ENCODE data around the gene IKZF1.

The IKZF1 gene

DNA sequence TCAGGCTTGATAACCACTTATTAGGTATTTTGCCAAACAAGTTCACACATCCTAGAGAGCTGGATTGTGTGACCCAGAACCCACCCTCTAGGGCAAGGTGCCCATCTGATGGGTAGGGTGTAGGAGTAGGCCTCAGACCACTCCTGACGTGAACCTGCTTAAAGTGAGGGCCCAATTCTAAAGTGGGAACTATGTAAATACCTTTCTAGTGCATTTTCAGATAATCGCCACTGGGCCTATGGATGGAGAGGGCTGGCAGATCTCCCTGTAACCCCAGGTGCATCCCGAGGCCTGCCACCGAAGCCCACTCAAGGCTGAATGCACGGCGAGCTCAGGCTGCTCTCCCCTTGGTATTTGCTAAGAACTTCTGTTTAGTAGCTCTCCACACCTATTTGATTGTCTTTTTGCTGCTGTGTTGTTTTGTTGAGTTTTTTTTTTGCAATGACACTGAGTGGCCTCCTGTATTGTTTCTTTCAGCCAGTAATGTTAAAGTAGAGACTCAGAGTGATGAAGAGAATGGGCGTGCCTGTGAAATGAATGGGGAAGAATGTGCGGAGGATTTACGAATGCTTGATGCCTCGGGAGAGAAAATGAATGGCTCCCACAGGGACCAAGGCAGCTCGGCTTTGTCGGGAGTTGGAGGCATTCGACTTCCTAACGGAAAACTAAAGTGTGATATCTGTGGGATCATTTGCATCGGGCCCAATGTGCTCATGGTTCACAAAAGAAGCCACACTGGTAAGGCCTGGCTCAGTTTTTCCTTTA, 71.7 kb downstream of the IKZF1 start:
- no peak for DNase-seq (ENCODE audit: low read depth, low spot score)

DNA sequence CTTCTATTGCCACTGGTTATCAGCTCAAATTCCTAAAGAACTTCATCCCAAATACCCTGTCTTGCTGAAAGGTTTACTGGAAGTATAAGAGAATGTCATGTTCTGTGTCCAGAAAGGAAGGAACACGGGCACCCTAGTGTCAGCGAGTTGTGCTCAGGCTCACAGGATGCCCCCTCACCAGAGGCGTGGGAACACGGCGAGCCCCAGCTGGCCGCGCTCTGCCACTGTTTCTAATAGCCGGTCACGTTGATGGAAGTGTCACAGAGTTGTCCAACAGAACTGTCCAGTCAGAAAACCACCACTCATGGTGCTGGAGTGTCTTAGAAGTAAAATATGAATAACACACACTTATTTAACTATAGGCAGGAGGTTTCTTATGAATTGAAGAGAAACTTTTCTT, 72.8 kb downstream of the IKZF1 start:
- DNase-seq (ENCODE audit: low read depth, low spot score), result no peak

DNA sequence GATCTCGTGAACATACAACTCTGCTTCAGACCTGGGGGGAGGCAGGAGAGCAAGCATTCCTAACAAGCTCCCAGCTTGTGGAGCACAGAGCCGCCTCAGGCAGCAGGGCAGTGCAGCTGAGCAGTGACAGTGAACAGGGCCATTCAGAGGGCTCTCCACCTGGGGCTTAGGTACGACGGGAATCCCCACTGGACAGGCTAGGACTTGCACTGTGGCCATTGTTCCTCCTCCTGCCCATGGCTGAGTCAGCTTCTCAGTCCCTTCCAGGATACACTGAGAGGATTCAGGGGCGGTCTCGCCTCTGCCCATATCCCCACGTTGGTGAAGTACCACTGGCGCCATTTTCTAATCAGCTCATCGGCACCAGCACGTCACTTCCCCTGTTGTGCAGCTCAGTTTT, 74.6 kb downstream of the IKZF1 start:
- no peak for DNase-seq (ENCODE audit: low read depth, low spot score)

DNA sequence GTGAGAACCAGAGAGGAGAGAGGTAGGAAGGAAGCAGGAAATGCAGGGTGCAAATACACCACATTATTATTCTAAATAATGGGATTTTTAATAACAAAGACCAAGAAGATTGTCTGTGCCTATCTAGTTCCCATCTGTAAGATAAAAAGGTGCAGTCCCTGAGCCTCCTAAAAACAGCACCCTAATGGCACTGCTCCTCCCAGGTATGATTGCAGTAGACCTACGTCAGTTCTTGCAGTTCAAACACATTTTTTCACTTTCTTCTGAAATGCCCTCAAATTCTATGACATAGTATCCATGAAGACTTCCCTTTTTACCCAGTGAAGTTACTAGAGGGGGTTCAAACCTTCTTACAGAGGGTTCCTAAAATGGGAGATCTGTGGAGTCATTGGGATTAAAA, 75.0 kb downstream of the IKZF1 start:
- no peak for DNase-seq (ENCODE audit: low read depth, low spot score)

DNA sequence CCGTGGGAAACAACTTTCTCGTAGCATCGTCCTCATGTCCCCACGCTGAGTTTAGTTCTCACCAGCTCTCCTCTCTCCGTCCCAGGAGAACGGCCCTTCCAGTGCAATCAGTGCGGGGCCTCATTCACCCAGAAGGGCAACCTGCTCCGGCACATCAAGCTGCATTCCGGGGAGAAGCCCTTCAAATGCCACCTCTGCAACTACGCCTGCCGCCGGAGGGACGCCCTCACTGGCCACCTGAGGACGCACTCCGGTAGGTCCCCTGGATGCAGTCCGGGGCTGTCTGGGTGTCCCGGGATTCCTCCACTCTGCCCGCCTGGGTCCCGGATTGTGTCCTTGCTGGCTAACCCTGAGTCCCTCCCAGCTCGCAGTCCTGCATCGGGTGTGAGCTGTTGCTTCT, 77.9 kb downstream of the IKZF1 start:
- DNase-seq (ENCODE audit: low read depth, low spot score), result no peak

DNA sequence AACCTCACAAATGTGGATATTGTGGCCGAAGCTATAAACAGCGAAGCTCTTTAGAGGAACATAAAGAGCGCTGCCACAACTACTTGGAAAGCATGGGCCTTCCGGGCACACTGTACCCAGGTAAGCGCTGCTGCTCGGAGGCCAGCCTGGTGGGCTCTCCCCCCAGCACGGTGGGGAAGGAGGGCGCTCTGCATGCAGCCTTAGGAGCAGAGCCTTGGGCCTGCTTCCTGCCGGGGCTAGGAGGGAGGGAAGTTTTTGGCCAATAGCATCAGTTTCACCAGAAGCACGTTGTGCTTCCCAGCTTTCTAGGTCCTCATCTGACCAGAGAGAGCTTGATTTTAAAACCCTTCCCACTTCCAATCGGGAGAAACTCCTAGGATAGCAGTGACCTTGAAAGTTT, 82.8 kb downstream of the IKZF1 start:
- DNase-seq (ENCODE audit: low read depth, low spot score), result no peak

DNA sequence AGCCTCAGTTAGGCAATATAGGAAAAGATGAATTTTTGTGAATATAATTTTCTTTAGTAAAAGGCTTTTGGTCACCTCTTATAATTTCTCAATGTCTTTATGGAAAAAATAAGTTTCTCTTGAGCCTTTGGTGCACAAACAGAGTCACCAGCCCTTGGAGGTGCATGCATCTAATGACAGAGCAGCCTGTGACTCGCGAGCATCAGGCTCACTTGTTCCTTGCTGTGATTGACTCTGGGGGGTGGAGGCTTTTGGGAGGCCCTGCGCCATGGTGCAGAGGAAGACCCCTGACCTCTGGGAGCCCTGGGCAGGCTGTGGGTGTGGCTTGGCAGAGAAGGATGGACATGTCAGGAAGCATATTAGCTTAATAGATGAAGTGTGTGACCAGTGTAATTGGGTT, 85.4 kb downstream of the IKZF1 start:
- DNase-seq (ENCODE audit: low read depth, low spot score), result no peak

DNA sequence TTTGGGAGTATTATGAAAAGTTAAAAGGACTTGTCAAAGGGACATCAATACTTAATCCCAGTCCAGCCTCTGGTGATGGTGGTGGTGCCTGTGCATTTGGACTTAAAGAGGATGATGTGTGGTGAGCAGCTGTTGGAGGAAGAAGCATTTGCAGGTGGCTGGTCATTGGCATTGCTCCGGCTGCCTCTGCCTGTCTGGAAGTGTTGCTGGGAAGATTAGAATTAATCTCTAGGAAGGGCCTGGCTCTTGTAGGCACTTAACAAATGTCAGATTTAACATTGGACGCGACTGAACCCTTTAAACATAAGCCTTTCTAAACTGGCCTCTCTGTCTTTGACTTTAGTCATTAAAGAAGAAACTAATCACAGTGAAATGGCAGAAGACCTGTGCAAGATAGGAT, 86.9 kb downstream of the IKZF1 start:
- DNase-seq (ENCODE audit: low read depth, low spot score), result no peak

DNA sequence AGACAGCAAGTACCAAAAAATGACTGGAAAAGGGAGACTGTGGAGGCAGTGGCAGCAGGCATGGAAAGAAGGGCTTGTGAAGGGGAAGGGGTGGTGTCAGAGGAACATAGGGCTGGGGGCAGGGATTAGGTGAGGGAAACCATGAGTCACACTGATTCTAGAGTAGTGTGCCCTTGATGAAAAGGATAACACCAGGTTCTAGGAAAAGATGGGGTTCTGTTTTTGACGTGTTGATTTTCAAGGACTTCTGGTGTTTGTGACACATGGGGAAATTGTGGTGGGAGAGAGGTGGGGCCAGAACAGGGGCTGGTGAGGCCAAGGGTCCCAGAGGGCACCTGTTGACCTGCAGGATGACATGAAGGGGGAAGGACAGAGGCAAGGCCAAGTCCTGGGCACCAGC, 88.6 kb downstream of the IKZF1 start:
- DNase-seq (ENCODE audit: low read depth, low spot score), result no peak

DNA sequence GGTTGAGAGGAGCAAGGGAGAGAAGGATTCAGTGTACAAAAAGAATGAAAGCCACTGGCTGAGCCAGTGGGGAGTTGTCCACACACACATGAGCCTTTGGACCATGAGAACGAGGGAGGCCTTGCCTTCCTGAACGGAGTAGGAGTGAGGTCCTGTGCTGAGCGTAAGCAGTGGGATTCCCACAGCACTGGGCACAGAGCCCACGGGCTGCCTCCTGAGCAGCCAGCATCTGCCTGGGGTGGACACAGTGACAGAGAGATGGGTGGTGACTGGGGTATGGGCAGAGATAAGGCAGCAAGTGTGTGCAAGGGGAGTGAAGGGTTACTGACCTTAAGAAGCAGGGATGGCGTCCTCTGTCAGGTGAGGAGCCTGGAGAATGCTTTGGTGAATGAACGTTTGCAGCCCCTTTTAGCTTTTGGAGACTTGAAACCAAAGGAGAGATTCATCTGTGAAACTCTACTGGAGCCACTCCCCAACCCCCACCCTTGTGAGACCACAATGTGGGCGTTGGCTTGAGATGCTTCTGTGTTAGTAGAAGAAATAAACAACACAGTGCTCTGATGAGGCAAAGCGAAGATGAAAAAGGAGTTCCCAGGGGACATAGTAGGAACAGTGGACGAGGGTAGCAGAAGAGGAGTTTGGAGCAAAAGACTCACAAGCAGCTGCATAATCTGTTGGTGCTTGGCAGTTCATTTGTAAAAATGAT, 89.2 kb downstream of the IKZF1 start:
- no peak for DNase-seq (ENCODE audit: low read depth, low spot score)

DNA sequence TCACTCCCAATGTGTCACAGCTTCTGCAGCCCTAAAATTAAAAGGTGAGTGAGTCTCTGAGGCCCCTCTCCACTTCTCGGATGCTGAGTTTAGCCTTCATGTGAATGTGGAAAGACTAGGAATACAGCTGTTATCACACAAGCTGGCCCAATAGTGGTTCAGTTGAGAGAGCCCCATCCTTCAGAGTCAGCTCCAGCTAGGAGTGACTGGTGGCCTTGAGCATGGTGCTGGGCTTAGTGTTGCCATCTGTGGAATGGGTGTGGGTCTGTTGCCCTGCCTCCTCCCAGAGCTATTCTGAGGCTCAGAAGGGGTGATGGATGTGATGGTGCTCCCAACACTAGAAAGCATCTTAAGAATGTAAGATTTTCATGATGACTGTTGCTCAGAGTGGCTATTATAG, 89.8 kb downstream of the IKZF1 start:
- DNase-seq (ENCODE audit: low read depth, low spot score), result no peak

DNA sequence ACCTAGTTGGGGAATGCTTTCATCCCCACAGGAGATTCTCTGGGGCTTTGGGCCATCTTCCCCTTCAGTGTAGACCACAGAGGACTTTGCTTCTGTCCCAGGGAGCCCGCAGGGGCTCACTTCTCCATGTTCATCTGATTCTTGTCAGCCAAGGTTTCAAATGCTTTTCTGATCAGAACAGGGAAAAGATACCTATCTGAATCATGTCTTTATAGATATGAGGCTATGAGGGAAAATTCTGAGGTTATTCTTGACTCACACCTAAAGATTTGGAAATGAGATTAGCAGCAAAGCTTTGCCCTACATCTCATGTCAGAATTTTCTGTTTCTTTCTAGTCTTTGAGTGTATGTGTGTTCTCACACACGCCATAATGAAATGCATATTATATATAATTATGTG, 92.3 kb downstream of the IKZF1 start:
- no peak for DNase-seq (ENCODE audit: low read depth, low spot score)

DNA sequence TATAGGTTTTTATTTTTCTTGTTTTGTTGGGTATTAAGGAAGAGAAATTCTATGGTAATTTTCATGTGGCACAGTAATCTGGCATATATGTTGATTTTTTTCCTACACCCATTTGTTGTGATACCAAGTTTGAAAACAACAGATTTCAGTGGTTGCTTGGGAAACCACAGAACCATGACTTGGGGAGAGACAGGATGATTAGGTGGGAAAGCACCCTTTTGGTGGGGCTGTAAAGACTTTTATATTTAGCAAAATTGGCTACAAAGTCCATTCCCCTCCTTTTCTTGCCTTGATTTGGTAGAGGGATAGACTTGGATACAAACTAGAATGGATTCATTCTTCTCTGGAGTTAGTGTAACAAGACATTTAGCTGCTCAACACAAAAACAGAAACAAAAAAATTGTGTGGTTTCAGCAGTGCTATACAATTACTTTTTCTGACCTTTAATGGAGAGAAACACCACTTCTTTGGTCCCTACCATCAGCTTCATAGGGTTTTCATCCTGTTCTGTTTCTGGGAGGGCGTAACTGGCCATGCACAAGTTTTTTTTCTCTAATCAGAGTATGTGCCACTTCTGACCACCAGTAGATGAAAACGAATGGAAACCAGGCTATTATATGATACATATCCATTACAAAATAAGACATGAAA, 92.9 kb downstream of the IKZF1 start:
- no peak for DNase-seq (ENCODE audit: low read depth, low spot score)

DNA sequence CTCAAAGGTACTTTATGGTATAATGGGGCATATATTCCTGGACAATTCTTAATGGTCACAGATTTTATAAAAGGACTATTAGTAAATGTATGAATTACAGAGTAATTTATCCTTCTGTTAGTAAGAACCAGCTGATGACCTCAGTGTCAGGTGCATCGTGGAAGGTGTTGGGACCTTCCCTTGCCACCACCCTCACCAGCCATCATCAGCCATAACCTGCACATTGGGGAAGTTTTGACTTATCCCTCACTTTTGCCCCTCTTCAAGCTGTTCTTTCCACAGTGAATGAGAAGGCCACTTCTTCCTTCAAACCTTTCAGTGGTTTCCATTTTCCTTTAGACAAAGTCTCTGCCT, 93.4 kb downstream of the IKZF1 start:
- DNase-seq (ENCODE audit: low read depth, low spot score), result no peak

DNA sequence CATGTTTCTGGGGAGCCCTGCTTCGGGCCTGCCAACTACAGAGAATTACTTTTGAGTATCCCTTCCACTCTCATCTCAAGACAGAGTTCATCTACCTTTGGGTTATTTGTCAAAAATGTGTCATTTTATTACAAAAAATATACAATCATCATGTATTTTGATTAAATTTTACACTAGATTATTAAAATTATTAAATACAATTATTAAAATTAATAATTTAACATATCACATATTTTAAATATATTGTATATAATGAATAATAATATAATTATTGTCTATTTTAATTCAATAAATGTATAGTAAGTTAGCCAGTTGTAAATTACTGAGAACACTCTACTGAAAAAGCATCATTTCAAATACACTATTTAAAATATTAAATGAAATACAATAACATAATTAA, 94.7 kb downstream of the IKZF1 start:
- no peak for DNase-seq (ENCODE audit: low read depth, low spot score)

DNA sequence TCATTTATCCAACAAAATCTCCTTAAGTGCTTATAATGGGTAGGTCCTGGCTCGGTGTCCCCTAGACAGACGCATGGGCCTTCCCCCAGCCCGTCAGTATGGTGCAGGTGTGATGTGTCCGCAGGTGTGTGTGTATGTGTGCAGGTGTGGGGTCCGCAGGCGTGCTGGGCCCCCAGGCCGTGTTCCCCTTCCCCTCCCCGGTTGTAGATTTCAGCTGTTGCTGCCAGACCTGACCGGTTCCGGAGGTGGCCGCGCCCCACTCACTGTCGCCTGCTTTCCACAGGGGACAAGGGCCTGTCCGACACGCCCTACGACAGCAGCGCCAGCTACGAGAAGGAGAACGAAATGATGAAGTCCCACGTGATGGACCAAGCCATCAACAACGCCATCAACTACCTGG, 95.1 kb downstream of the IKZF1 start:
- no peak for DNase-seq (ENCODE audit: low read depth, low spot score)

DNA sequence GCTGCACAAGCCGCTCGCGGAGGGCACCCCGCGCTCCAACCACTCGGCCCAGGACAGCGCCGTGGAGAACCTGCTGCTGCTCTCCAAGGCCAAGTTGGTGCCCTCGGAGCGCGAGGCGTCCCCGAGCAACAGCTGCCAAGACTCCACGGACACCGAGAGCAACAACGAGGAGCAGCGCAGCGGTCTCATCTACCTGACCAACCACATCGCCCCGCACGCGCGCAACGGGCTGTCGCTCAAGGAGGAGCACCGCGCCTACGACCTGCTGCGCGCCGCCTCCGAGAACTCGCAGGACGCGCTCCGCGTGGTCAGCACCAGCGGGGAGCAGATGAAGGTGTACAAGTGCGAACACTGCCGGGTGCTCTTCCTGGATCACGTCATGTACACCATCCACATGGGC, 95.6 kb downstream of the IKZF1 start:
- DNase-seq (ENCODE audit: low read depth, low spot score), result no peak

DNA sequence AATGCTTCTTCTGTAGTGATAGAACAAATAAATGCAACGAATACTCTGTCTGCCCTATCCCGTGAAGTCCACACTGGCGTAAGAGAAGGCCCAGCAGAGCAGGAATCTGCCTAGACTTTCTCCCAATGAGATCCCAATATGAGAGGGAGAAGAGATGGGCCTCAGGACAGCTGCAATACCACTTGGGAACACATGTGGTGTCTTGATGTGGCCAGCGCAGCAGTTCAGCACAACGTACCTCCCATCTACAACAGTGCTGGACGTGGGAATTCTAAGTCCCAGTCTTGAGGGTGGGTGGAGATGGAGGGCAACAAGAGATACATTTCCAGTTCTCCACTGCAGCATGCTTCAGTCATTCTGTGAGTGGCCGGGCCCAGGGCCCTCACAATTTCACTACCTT, 99.9 kb downstream of the IKZF1 start:
- DNase-seq (ENCODE audit: low read depth, low spot score), result no peak

DNA sequence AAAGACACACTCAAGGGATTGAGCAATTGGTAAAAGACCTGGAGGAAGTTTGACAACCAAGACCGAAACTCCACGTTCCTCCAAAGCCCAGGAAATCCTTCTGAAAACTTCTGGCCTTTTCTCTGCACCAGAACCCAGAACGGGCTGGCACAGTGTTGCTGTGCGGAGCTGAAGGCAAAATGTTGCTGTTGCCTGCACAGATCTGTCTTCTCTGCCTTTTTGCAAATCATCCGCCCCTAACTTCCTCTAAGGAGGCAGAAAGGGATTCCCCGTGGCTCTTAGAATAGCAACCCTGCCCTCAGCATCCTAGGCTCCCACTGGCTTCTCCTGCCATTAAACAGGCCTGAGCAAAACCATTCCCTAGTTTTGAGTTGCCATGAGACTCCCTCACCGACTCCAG, 100.7 kb downstream of the IKZF1 start:
- DNase-seq (ENCODE audit: low read depth, low spot score), result no peak

DNA sequence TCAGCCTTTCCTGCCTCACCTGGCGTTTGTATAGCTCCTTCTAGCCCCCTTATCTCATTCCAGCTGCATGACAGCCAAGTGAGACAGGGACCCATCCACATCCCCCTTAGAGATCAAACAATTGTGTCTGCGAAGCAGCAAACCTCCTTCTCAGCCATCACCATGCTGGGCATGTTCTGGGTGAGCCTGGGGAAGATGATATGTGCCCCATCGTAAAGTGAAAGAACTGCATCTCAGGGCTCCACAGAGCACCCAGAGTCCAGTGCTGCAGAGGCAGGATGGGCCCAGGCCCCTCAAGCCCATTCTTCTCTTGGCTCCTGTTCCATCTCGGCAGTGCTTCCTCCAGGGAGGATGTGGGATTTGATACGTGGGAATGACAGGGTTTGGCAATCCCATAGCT, 102.4 kb downstream of the IKZF1 start:
- DNase-seq (ENCODE audit: low read depth, low spot score), result no peak

DNA sequence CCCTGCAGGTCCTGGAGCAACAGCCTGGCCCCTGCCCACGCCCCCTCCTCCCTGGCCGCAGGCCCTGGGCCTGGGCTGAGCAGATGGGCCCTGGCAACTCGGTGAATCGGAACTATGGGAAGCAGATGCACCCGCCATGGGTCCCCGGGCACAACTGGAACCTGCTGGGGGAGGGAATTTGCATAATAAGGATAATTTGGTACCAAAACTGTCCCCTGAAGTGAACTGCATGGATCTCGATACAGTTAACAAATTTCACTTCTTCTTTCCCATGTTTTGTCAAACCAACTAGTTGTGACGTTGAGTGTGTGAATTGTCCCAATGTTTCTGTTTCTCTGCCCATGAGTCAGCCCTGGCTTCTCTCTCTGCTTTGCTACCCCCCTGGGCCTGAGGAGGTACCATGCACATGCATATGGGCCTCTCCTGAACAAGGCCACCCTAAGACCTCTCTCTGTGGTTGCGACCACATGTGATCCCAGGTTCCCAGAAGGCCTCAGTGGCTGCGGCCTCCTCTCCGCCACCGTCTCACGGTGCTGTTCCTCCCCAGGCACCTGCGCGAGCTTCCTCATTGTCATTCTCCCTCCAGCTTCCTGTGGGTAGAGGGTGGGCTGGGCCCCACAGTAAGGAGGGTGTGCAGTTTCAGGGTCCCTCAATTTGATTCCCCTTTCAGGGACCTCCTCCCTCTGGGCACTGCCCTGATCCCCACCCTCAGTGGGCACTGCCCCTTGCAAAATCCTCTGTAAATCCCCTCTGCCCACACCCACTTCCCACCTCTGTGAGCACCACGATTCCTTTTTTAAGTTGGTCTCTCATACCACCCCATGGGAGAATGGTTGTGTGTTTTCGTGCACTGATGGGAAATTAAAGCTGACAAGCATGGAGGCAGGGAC, 105.6 kb downstream of the IKZF1 start:
- no peak for DNase-seq (ENCODE audit: low read depth, low spot score)

DNA sequence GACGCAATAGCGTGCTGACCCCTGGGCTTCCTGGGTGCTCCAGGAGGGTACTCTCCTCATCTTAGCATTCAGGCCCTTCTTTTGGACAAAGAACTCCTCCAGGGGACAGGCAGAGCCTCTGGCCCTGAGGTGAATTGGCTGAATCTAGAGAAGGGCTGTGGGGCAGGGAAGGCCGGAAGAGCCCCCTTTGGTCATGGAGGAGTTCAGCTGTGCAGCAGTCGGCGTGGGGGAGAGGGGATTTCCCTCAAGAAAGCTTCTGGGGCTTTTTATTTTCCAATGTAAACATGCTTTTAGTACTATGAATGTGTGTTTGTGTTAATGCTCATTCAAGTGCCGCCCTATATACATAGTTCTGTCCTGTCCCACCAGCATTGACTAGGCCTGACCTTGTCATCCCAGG, 106.8 kb downstream of the IKZF1 start:
- DNase-seq (ENCODE audit: low read depth, low spot score), result no peak

Measured in brain pericyte (primary cell).